HepG2 (cell line): Measurements from ENCODE around the gene B4GALT5. TPM values are rescaled to one million over a fixed set of nuclear protein-coding genes. Genes with fewer than 3 reads are reported as not detected.

Experiments used
- KLF11 ChIP-seq: IDR thresholded peaks from 2 replicates; pipeline ENCODE4 v1.6.1; 2016; ENCODE audit warnings: missing compliant biosample characterization
- MYPOP ChIP-seq: sonication (generic); formaldehyde crosslinking; IDR thresholded peaks from 2 replicates; pipeline ENCODE4 v1.8.1; 2023; ENCODE audit warnings: mild to moderate bottlenecking, moderate library complexity, missing genetic modification reagents
- REPIN1 ChIP-seq: sonication (generic); formaldehyde crosslinking; IDR thresholded peaks from 2 replicates; pipeline ENCODE4 v1.8.0; 2022; ENCODE audit warnings: missing genetic modification reagents, low read depth, mild to moderate bottlenecking, borderline replicate concordance
- TCF12 ChIP-seq, 2 experiments: fragments of 450-650 bp in 1 of 2; sonication (generic) in 1 of 2; formaldehyde crosslinking in 1 of 2; IDR thresholded peaks; 2 replicates each; pipeline versions ENCODE4 v1.6.1 to v1.8.0; 2017 to 2022; ENCODE audit warnings: antibody characterized with exemption in 1 of 2, mild to moderate bottlenecking in 1 of 2, missing genetic modification reagents in 1 of 2, moderate library complexity in 1 of 2
- ZBTB42 ChIP-seq: sonication (generic); formaldehyde crosslinking; IDR thresholded peaks from 2 replicates; pipeline ENCODE4 v1.5.0; 2020; ENCODE audit warnings: mild to moderate bottlenecking, missing genetic modification reagents
- ZBTB8A ChIP-seq: sonication (generic); formaldehyde crosslinking; IDR thresholded peaks from 2 replicates; pipeline ENCODE4 v1.4.0; 2020; ENCODE audit warnings: mild to moderate bottlenecking, low read depth, missing genetic modification reagents, borderline replicate concordance
- ZMYM4 ChIP-seq: sonication (generic); formaldehyde crosslinking; IDR thresholded peaks from 2 replicates; pipeline ENCODE4 v1.8.1; 2023; ENCODE audit warnings: mild to moderate bottlenecking, missing genetic modification reagents
- ZNF772 ChIP-seq: sonication (generic); formaldehyde crosslinking; IDR thresholded peaks from 2 replicates; pipeline ENCODE4 v1.5.0; 2020; ENCODE audit warnings: mild to moderate bottlenecking, missing genetic modification reagents
- polyA plus RNA-seq, 8 experiments: library from polyadenylated mRNA; depleted of rRNA in 3 of 8; stranded (reverse) in 7 of 8; unstranded in 1 of 8; fragments of >200 nt; fragmentation: Illumina TruSeq in 4 of 8; extraction: Trizol in 4 of 8; gene quantifications; 2 replicates each; pipeline versions ENCODE4 v1.2.1 to v1.2.3, GENCODE V29; 2011 to 2016; ENCODE audit warnings: low read depth in 4 of 8, missing spikeins in 1 of 8, mixed read lengths in 1 of 8; ENCODE audit not compliant: insufficient read depth in 1 of 8
- total RNA-seq, 5 experiments: library from RNA; depleted of rRNA; stranded (reverse); fragments of >200 nt; fragmentation: Illumina TruSeq; extraction: Trizol; gene quantifications; 2 replicates each; pipeline ENCODE4 v1.2.3, GENCODE V29; 2016; ENCODE audit warnings: low read depth in 1 of 5
- TF ChIP-seq, protein P1 (sequence below): sonication (generic); formaldehyde crosslinking; IDR thresholded peaks from 2 replicates; pipeline ENCODE4 v1.5.1; 2020; ENCODE audit warnings: missing genetic modification reagents, mild to moderate bottlenecking, borderline replicate concordance
- TF ChIP-seq, protein P2 (sequence below): sonication (generic); formaldehyde crosslinking; IDR thresholded peaks from 2 replicates; pipeline ENCODE4 v1.5.0; 2020; ENCODE audit warnings: mild to moderate bottlenecking, missing genetic modification reagents, borderline replicate concordance

B4GALT5 gene
- total and polyA plus RNA-seq, 2 of the 13 experiments (the other 11 are each of a cell fraction or from before 2014, with no cell fraction given), result 27.3 to 30.9 TPM

- TF ChIP-seq ZMYM4 (peak; percentile 86), REPIN1 (CRISPR knock-in tag) (peak; percentile 96), MYPOP (CRISPR knock-in tag) (no peak), ZBTB8A (0 out of 2 replicates have a peak, but pooled peaks have one; percentile 46), TCF12 (IDR thresholded peaks at IDR 0.05) (no peak), TCF12 (CRISPR knock-in tag; IDR thresholded peaks at IDR 0.05) (no peak; the same call in 1 of the 2 replicates), KLF11 (CRISPR knock-in tag) (peak; percentile 57), ZBTB42 (CRISPR knock-in tag) (no peak), ZNF772 (CRISPR knock-in tag) (peak; percentile 76)
- TF ChIP-seq, protein P1, sequence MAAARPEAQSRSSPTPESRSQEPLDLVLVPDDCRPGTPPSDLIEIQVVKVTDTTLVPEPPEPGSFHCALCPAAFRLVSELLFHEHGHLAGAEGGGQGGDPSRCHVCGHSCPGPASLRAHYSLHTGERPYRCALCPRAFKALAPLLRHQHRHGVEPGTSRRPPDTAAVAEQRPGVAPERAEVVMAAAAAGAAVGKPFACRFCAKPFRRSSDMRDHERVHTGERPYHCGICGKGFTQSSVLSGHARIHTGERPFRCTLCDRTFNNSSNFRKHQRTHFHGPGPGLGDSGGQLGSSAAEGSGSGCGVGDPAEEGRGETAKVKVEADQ (CRISPR knock-in tag), result peak; percentile 90
- TF ChIP-seq, protein P2, sequence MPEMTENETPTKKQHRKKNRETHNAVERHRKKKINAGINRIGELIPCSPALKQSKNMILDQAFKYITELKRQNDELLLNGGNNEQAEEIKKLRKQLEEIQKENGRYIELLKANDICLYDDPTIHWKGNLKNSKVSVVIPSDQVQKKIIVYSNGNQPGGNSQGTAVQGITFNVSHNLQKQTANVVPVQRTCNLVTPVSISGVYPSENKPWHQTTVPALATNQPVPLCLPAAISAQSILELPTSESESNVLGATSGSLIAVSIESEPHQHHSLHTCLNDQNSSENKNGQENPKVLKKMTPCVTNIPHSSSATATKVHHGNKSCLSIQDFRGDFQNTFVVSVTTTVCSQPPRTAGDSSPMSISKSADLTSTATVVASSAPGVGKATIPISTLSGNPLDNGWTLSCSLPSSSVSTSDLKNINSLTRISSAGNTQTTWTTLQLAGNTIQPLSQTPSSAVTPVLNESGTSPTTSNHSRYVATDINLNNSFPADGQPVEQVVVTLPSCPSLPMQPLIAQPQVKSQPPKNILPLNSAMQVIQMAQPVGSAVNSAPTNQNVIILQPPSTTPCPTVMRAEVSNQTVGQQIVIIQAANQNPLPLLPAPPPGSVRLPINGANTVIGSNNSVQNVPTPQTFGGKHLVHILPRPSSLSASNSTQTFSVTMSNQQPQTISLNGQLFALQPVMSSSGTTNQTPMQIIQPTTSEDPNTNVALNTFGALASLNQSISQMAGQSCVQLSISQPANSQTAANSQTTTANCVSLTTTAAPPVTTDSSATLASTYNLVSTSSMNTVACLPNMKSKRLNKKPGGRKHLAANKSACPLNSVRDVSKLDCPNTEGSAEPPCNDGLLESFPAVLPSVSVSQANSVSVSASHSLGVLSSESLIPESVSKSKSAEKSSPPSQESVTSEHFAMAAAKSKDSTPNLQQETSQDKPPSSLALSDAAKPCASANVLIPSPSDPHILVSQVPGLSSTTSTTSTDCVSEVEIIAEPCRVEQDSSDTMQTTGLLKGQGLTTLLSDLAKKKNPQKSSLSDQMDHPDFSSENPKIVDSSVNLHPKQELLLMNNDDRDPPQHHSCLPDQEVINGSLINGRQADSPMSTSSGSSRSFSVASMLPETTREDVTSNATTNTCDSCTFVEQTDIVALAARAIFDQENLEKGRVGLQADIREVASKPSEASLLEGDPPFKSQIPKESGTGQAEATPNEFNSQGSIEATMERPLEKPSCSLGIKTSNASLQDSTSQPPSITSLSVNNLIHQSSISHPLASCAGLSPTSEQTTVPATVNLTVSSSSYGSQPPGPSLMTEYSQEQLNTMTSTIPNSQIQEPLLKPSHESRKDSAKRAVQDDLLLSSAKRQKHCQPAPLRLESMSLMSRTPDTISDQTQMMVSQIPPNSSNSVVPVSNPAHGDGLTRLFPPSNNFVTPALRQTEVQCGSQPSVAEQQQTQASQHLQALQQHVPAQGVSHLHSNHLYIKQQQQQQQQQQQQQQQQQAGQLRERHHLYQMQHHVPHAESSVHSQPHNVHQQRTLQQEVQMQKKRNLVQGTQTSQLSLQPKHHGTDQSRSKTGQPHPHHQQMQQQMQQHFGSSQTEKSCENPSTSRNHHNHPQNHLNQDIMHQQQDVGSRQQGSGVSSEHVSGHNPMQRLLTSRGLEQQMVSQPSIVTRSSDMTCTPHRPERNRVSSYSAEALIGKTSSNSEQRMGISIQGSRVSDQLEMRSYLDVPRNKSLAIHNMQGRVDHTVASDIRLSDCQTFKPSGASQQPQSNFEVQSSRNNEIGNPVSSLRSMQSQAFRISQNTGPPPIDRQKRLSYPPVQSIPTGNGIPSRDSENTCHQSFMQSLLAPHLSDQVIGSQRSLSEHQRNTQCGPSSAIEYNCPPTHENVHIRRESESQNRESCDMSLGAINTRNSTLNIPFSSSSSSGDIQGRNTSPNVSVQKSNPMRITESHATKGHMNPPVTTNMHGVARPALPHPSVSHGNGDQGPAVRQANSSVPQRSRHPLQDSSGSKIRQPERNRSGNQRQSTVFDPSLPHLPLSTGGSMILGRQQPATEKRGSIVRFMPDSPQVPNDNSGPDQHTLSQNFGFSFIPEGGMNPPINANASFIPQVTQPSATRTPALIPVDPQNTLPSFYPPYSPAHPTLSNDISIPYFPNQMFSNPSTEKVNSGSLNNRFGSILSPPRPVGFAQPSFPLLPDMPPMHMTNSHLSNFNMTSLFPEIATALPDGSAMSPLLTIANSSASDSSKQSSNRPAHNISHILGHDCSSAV, result no peak
Observed at GRCh38 chr20:49610691-49611538, 102.8 kb downstream of the B4GALT5 start (continued).
